Activated CD8-positive, alpha-beta memory T cell treated with anti-CD3 and anti-CD28 coated beads, Interleukin-2, amount 50 U/mL, for 24 hours (primary cell): Measurements from ENCODE around the gene GIMAP7.
"Not testable (repeated sequence)": the region's sequence is repeated elsewhere in the genome, so short reads cannot be mapped to it uniquely, and the experiment has no call there.

Experiments used
- DNase-seq: peaks from one replicate; pipeline ENCODE4 v3.0.0-alpha.2; 2020; ENCODE audit errors: extremely low read depth

The GIMAP7 gene

GRCh38 chr7:150514748-150515222 lies at the start of gene GIMAP7:
GIMAP7 (plus strand) TSS chr7:150514872; CDS start chr7:150519975, 5,103 bp downstream.
- DNase-seq: no peak

GRCh38 chr7:150464962-150465361 lies 49.7 kb upstream of the GIMAP7 start:
- DNase-seq: no peak

DNA sequence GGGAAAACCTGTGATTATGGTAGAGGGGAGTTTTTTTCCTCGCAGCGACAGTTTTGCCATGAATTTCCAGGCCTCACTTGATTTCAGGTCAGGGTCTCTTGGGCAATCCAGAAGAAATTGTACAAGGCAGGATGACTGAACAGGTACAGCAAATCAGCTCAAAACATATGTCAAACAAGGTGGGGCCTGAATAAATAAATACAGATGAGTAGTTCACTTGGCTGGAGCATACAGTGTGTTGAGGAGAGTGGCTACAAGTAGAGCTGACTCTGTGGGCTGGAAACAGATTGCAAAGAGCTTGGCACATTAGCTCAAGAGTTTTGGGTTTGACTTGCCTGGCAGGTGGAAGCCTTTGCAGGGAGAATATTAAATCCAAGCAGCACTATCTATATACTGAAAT lies 49.3 kb upstream of the GIMAP7 start:
- DNase-seq: no peak

- no peak for DNase-seq
Measured at GRCh38 chr7:150466477-150466876, 48.2 kb upstream of the GIMAP7 start.

DNA sequence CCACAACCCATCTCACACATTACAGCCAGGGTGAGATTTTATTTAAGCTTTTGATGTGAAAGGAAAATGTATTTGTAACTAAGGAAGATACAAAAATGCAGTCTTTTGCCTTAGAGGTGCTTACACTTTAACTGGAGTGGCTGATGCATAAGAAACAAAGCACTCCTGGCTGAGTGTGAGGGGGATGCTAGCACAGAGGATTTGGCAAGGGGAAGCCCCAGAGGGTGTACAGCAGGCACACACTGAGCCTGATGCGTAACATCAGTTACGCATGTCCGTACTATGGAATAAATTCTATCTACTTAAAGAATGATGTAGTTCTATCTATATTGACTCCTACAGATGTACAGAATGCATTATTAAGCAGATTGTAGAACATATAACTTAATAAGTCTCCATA lies 46.4 kb upstream of the GIMAP7 start:
- no peak for DNase-seq

DNA sequence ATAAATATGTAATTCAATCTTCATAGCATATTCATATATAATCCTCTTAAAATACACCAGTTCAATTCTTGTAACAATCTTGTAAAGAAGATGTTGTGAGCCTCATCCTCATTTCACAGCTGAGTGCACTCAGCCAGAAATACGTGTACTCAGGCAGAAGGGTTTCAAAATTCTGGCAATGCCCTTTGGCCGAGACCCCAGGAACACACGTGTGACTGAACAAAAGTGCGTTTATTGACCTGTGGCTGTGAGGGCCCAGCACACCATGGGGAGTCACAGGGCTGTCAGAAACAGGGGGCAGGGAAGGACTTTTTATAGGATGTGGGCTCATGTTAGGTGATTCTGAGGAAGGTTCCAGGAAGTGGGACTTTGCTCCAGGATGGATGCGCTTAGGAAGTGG lies 42.8 kb upstream of the GIMAP7 start:
- DNase-seq: no peak

DNA sequence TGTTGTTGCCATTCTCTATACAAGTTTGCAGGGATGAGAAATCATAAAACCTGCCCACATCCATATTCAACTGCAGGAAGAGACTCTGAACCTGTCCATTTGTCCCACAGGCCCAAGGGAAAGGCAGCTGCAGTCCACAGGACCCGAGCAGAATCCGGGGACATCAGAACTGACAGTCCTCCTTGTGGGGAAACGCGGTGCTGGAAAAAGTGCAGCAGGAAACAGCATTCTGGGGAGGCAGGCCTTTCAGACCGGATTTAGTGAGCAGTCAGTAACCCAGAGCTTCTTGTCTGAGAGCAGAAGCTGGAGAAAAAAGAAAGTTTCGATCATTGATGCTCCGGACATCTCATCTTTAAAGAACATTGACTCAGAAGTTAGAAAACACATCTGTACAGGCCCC lies 40.8 kb upstream of the GIMAP7 start:
- DNase-seq: no peak

GRCh38 chr7:150476285-150476684 lies 38.4 kb upstream of the GIMAP7 start:
- no peak for DNase-seq

- DNase-seq: no peak
Measured at GRCh38 chr7:150476819-150477631, 37.6 kb upstream of the GIMAP7 start.

GRCh38 chr7:150479023-150479716 lies 35.5 kb upstream of the GIMAP7 start:
- DNase-seq: no peak

GRCh38 chr7:150481186-150481920 lies 33.3 kb upstream of the GIMAP7 start:
- DNase-seq: no peak

DNA sequence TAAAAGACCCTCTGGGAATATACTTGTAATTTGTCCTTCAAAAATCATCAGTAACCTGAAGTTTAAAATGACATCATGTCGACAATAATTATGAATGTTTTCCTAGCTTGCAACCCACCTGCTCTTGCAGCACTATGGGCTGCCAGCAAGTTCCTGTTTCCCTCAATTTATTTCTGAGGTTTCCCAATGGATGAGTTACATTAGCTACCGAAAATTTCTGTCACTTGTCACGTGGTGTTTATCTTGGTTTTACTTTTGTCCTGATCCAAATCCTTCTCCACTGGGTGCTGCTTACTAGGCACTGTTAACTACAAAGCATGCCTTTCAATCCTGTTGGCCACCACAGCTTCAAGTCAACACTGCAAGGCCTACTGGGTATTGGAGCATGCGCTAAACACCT lies 32.8 kb upstream of the GIMAP7 start:
- DNase-seq: no peak

GRCh38 chr7:150483514-150483913 lies 31.2 kb upstream of the GIMAP7 start:
- not testable (repeated sequence) for DNase-seq

- DNase-seq: not testable (repeated sequence)
Measured at GRCh38 chr7:150484071-150484470, 30.6 kb upstream of the GIMAP7 start.

DNA sequence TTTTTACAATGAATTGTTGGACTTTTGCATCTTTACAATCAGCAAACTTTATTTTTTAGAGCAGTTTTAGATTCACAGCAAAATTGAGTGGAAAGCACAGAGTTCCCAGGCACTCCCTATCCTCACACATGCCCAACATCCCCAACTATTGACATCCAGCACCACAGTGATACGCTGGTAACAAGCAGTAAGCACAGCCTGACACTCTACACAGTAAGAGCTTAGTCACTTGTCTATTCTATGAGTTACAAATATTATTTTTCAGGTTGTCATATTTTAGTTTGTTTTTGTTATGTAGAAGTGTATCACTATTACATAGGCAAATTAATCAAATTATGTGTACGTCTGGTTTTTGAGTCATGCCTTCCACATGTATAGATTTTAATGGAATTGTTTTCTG lies 27.0 kb upstream of the GIMAP7 start:
- DNase-seq: no peak

DNA sequence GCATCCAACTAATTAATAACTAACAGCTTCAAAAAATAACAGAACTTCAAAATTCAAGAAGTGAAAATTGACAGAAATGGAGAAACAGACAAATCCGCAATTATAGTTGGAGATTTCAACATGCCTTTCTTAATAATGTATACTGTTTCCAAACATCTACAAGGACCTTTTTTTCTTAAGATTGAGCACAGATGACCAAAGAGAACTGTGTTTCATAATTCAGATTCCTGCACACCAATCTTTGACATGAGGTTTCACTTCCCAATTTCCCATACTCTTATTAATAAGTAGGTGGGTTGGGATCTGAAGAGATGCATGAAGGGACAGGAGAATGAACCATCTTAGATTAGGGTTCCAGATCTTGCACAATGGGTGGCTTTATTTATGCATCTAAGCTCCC lies 24.9 kb upstream of the GIMAP7 start:
- no peak for DNase-seq

DNA sequence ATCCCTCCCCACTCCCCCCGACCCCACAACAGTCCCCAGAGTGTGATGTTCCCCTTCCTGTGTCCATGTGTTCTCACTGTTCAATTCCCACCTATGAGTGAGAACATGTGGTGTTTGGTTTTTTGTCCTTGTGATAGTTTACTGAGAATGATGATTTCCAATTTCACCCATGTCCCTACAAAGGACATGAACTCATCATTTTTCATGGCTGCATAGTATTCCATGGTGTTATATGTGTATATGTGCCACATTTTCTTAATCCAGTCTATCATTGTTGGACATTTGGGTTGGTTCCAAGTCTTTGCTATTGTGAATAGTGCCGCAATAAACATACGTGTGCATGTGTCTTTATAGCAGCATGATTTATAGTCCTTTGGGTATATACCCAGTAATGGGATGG lies 21.2 kb upstream of the GIMAP7 start:
- DNase-seq: not testable (repeated sequence)

DNA sequence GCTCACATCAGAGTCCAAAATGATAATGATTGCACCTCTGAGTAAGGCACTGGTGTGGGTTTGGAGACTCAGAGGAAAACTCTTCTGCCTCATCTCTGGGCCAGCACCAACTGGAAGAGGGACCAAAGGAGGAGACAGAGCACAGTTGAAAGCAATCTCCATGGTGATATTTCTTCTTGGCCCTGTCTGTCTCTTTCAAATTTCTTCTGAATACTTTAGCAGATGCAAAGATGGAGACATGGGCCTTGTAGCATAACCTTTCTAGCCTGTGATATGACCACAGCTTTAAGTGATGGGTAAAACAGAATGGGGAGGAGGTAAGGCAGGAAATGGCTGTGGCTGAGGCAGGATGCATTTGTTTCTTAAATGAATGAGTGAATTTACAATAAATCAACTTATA lies 12.2 kb upstream of the GIMAP7 start:
- no peak for DNase-seq

DNA sequence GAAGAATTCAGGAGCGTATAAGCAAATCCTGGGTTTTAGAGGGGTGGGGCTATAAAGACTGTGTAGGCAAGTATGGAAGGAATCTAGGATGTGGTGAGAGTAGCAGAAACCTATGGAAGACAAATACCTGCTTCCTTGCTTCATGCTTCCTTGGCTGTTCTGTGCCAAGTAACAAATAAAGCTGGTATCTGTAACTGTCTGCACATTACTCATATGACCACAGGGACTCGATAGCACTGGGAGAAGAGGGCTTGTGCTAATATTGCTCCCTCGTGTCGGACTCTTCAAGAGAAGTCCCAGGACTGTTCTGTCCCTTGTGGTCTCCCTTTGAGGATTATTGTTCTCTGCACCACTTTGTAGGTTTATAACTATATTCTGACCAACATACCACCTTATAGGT lies 11.5 kb upstream of the GIMAP7 start:
- DNase-seq: no peak

DNA sequence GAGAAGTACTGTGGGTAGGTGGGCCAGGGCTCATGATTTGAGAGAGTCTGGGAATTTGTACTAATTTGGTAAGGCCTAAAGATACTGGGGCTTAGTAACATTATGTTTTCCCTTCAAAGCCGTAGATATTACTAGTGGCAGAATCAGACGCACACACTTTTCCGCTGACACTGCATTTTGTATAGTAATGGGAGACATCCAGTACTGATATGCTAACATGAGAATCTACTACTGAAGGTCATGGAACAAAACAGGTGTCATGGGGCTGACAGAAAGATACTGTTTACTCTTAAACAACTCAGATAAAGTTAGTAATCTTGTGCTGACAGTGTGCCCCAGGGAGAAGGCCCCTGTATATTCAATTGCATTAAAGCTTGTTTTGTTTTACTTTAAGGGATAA lies 11.1 kb upstream of the GIMAP7 start:
- no peak for DNase-seq

GRCh38 chr7:150507947-150508602 lies 6.6 kb upstream of the GIMAP7 start:
- DNase-seq: no peak

DNA sequence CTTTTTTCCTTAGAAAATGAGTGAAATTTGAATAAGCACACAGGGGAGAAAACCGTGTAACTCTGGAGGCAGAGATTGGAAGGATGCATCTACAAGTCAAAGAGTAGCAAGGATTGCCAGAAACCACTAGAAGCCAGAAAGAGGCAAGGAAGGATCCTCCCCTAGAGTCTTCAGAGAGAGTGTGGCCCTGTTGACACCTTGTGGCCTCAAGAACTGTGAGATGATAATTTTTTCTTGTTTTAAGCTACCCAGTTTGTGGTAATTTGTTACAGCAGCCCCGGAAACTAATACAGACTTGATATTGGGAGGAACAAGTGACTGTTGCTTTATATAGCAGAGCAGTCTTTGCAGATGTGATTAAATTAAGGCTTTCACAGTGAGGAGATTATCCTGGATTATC lies 3.6 kb upstream of the GIMAP7 start:
- no peak for DNase-seq
